Measurements from ENCODE around the gene VAMP5. TPM values are rescaled to one million over a fixed set of nuclear protein-coding genes. Genes with fewer than 3 reads are reported as not detected.
"Not testable (repeated sequence)": the region's sequence is repeated elsewhere in the genome, so short reads cannot be mapped to it uniquely, and the experiment has no call there.

VAMP5 gene
- total RNA-seq, 1 experiment from 2014 or later = 1.9 TPM

- H3K79me2 ChIP-seq (ENCODE audit: insufficient read depth, low read length) = peaks cover 11% of the 10 kb centered on the region
These were observed 7.3 kb downstream of the VAMP5 start for GRCh38 chr2:85591563-85591962.

GRCh38 chr2:85592299-85592698 lies 8.1 kb downstream of the VAMP5 start:
- RAD21 ChIA-PET (ENCODE audit: low non-redundant PET in 1 of 2, low total read pairs in 2 of 2, uncharacterized antibody in 2 of 2, unreplicated experiment in 2 of 2) = interaction anchor here (0.6 kb wide), 2 partner anchors 24 to 133 kb away, joined by 3 to 7 read pairs; no protein-coding TSS in a partner anchor
- Histone ChIP-seq H3K4me2 (ENCODE audit: low read length) (peak overlapping the region; percentile 19; the same call in 1 of the 2 replicates), H3K4me1 (ENCODE audit: control insufficient read depth in 1 of 2, insufficient read depth in 2 of 2, low read length in 2 of 2) (peaks cover 8 to 28% of the 10 kb centered on the region in 2 experiments; a peak in 3 of 4 replicates), H3K79me2 (ENCODE audit: insufficient read depth, low read length) (peaks cover 18% of the 10 kb centered on the region)
- H3K4me3 ChIP-seq (replicated peaks in 1 of 2; ENCODE audit: low read depth in 1 of 2, low read length in 2 of 2); H4K20me1 ChIP-seq (ENCODE audit: insufficient read depth); intact Hi-C loops (cut with micrococcal nuclease); CTCF ChIA-PET; H3K36me3 ChIP-seq (ENCODE audit: control insufficient read depth in 1 of 2, insufficient read depth in 2 of 2, low read length in 2 of 2); ATAC-seq; BruUV-seq (replicated peaks); H3K27ac ChIP-seq (ENCODE audit: low read depth, low read length); DNase-seq (ENCODE audit: low read depth, low spot score); H3K27me3 ChIP-seq (ENCODE audit: insufficient read depth, low read length); H3K9me3 ChIP-seq (ENCODE audit: control insufficient read depth in 1 of 2, insufficient read depth in 1 of 2, low read depth in 1 of 2, low read length in 2 of 2); H2AFZ ChIP-seq (ENCODE audit: low read depth, low read length, poor library complexity, severe bottlenecking); H3K9me2 ChIP-seq (ENCODE audit: insufficient read depth); H3K9ac ChIP-seq (ENCODE audit: low read length): not testable (repeated sequence)
- POLR2A ChIA-PET = interaction anchor here (0.5 to 0.6 kb wide), 2 partner anchors 13 to 15 kb away, joined by 4 to 5 read pairs; partner anchors contain the start of gene VAMP8

More at GRCh38 chr2:85591563-85591962, 7.3 kb downstream of the VAMP5 start:
- Histone ChIP-seq H3K27me3 (ENCODE audit: insufficient read depth, low read length) (no peaks in the 10 kb centered on the region), H3K9me2 (ENCODE audit: insufficient read depth) (no peaks in the 10 kb centered on the region), H4K20me1 (ENCODE audit: insufficient read depth) (no peaks in the 10 kb centered on the region), H3K4me3 (replicated peaks in 1 of 2; ENCODE audit: low read depth in 1 of 2, low read length in 2 of 2) (no peak overlapping the region), H2AFZ (ENCODE audit: low read depth, low read length, poor library complexity, severe bottlenecking) (no peak overlapping the region), H3K4me2 (ENCODE audit: low read length) (no peak overlapping the region), H3K9me3 (ENCODE audit: control insufficient read depth in 1 of 2, insufficient read depth in 1 of 2, low read depth in 1 of 2, low read length in 2 of 2) (no peaks in the 10 kb centered on the region), H3K27ac (ENCODE audit: low read depth, low read length) (no peak overlapping the region), H3K4me1 (ENCODE audit: control insufficient read depth in 1 of 2, insufficient read depth in 2 of 2, low read length in 2 of 2) (peaks cover 8 to 24% of the 10 kb centered on the region in 2 experiments), H3K9ac (ENCODE audit: low read length) (no peak overlapping the region), H3K36me3 (ENCODE audit: control insufficient read depth in 1 of 2, insufficient read depth in 2 of 2, low read length in 2 of 2) (no peaks in the 10 kb centered on the region)
- intact Hi-C loops (cut with micrococcal nuclease) = no loop called here
- ChIA-PET CTCF (no interaction called here), RAD21 (ENCODE audit: low non-redundant PET in 1 of 2, low total read pairs in 2 of 2, uncharacterized antibody in 2 of 2, unreplicated experiment in 2 of 2) (no interaction called here), POLR2A (interaction anchor here (1.5 kb wide), 1 partner anchor 10 kb away, joined by 3 read pairs; no protein-coding TSS in a partner anchor)
- TF ChIP-seq ZFX (IDR thresholded peaks at IDR 0.05) (no peak), SIN3A (IDR thresholded peaks at IDR 0.05; ENCODE audit: low read depth) (no peak), SRF (IDR thresholded peaks at IDR 0.05; ENCODE audit: low read depth) (no peak), CEBPB (IDR thresholded peaks at IDR 0.05; ENCODE audit: low read depth) (no peak), POLR2AphosphoS5 (IDR thresholded peaks at IDR 0.05; ENCODE audit: low read depth, low read length) (no peak), CTCF (IDR thresholded peaks at IDR 0.05 in 2 of 3, conservative IDR thresholded peaks at IDR 0.05 in 1 of 3; ENCODE audit: borderline replicate concordance in 1 of 3, insufficient read depth in 1 of 3, low read depth in 2 of 3, low read length in 2 of 3) (no peak), FOSL1 (IDR thresholded peaks at IDR 0.05; ENCODE audit: low read depth) (no peak), ELF1 (IDR thresholded peaks at IDR 0.05; ENCODE audit: borderline replicate concordance, low read depth) (no peak), EGR1 (IDR thresholded peaks at IDR 0.05; ENCODE audit: low read depth) (no peak), SP1 (IDR thresholded peaks at IDR 0.05; ENCODE audit: low read depth) (no peak), YY1 (IDR thresholded peaks at IDR 0.05; ENCODE audit: extremely low read depth, insufficient replicate concordance, low read depth, low read length) (no peak)
- TF ChIP-seq, protein P1, sequence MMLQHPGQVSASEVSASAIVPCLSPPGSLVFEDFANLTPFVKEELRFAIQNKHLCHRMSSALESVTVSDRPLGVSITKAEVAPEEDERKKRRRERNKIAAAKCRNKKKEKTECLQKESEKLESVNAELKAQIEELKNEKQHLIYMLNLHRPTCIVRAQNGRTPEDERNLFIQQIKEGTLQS (IDR thresholded peaks at IDR 0.05) = no peak
- DNase-seq (ENCODE audit: low read depth, low spot score) (no peak), ATAC-seq (no peak)
- BruUV-seq (replicated peaks) = no TSS peak

All from HCT116 (cell line).